Ishikawa (cell line): Measurements from ENCODE around the gene HIPK1.

Source experiments
- CEBPB ChIP-seq: IDR thresholded peaks from 2 replicates; pipeline ENCODE4 v1.6.1; 2012
- CREB1 ChIP-seq: IDR thresholded peaks from 2 replicates; pipeline ENCODE4 v1.6.1; 2012; ENCODE audit warnings: low read depth
- EGR1 ChIP-seq: IDR thresholded peaks from 2 replicates; pipeline ENCODE4 v1.6.1; 2012
- EP300 ChIP-seq: IDR thresholded peaks from 2 replicates; pipeline ENCODE4 v1.6.1; 2012; ENCODE audit warnings: borderline replicate concordance
- FOXM1 ChIP-seq: IDR thresholded peaks from 2 replicates; pipeline ENCODE4 v1.6.1; 2012; ENCODE audit warnings: low read depth, borderline replicate concordance
- NFIC ChIP-seq: IDR thresholded peaks from 2 replicates; pipeline ENCODE4 v1.6.1; 2012
- RAD21 ChIP-seq: IDR thresholded peaks from 2 replicates; pipeline ENCODE4 v1.6.1; 2012; ENCODE audit warnings: low read depth
- REST ChIP-seq: IDR thresholded peaks from 2 replicates; pipeline ENCODE4 v1.6.1; 2012; ENCODE audit warnings: low read depth, mild to moderate bottlenecking
- TAF1 ChIP-seq: IDR thresholded peaks from 2 replicates; pipeline ENCODE4 v1.6.1; 2012; ENCODE audit warnings: low read depth, mild to moderate bottlenecking
- TCF12 ChIP-seq: IDR thresholded peaks from 2 replicates; pipeline ENCODE4 v1.6.1; 2012; ENCODE audit warnings: low read depth
- TEAD4 ChIP-seq: IDR thresholded peaks from 2 replicates; pipeline ENCODE4 v1.6.1; 2012
- YY1 ChIP-seq: IDR thresholded peaks from 2 replicates; pipeline ENCODE4 v1.6.1; 2012; ENCODE audit warnings: low read depth
- ZBTB7A ChIP-seq: IDR thresholded peaks from 2 replicates; pipeline ENCODE4 v1.6.1; 2012; ENCODE audit warnings: low read depth
- TF ChIP-seq, protein P1 (sequence below): IDR thresholded peaks from 2 replicates; pipeline ENCODE4 v1.6.1; 2012
- TF ChIP-seq, protein P2 (sequence below): IDR thresholded peaks from 2 replicates; pipeline ENCODE4 v1.6.1; 2012

HIPK1 gene

DNA sequence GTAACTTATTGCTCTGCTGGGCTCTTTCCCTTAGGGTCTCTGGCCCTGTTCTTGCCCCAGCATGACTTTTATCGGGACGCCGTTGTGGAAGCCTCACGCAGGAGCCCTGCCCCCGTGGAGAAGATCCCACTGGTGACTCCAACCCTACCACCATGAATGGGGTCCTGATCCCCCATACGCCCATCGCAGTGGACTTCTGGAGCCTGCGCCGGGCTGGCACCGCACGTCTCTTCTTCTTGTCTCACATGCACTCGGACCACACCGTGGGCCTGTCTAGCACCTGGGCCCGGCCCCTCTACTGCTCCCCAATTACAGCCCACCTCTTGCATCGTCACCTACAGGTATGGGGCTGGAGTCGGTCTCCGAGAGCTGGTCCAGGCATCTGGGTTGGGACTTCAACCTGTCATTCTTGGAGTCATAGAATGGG, 23.7 kb upstream of the HIPK1 start:
- TF ChIP-seq, protein P1, sequence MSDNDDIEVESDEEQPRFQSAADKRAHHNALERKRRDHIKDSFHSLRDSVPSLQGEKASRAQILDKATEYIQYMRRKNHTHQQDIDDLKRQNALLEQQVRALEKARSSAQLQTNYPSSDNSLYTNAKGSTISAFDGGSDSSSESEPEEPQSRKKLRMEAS, result no peak
- TF ChIP-seq ZBTB7A, result peak; percentile 54; the same call in 1 of the 2 replicates

DNA sequence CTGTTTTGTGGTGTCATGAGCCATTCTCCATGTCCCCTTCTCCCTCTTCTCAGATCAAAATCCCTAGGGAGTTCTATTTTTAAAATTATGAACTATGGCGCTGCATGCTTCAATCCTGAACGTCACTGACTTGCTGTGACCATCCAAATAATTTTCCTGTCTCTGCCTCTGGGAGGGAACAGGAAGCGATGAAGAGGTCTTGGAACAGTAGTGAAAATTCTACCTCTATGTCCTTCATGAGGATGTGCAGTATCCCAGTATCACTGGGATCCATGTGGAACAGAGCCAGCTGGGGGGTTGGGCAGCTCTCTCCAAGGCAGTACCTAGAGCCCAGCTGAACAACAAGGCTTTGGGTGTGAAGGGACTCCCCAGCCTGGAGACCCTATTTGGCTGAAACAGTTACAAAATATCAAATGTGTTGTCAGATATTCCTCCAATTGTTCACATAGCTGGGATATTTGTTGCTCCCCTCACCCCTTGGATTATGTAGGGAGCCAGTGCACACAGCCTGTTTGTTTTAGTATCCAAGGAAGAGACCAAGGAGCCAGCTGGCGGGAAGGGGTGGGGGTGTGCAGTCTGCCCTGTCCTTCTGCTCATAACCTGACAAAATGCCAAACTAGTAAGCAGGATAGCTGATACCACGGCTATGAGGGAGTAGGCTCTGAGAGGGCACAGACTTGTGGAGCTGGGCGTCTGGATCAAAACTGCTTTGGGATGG, 16.4 kb upstream of the HIPK1 start:
- no peak for TF ChIP-seq EP300
- TF ChIP-seq FOXM1, result no peak
- no peak for TF ChIP-seq EGR1
- no peak for TF ChIP-seq RAD21
- no peak for TF ChIP-seq TAF1
- no peak for TF ChIP-seq TCF12

DNA sequence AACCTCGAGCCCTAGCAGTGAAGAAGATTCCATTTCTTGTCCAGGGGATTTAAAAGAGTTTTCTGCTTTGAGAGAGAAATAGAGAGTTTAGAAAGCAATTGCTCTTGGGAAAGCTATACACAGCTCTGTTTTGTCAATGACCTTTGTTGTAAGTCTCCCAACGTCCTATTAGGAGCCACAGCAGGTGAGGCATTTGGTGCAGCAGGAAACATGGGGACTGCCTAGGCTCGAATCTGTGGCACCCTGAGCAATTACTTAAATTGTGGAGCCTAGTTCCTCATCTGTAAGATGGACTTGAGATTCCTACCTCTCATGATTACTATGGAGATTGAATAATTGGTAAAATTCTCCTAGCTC, 15.8 kb upstream of the HIPK1 start:
- TF ChIP-seq RAD21 (no peak), EGR1 (no peak), REST (no peak), CREB1 (no peak), ZBTB7A (no peak), EP300 (no peak), CEBPB (no peak), FOXM1 (no peak), NFIC (no peak), YY1 (no peak), TEAD4 (no peak)
- TF ChIP-seq, protein P1, result no peak
- TF ChIP-seq, protein P2, sequence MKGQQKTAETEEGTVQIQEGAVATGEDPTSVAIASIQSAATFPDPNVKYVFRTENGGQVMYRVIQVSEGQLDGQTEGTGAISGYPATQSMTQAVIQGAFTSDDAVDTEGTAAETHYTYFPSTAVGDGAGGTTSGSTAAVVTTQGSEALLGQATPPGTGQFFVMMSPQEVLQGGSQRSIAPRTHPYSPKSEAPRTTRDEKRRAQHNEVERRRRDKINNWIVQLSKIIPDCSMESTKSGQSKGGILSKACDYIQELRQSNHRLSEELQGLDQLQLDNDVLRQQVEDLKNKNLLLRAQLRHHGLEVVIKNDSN, result no peak

DNA sequence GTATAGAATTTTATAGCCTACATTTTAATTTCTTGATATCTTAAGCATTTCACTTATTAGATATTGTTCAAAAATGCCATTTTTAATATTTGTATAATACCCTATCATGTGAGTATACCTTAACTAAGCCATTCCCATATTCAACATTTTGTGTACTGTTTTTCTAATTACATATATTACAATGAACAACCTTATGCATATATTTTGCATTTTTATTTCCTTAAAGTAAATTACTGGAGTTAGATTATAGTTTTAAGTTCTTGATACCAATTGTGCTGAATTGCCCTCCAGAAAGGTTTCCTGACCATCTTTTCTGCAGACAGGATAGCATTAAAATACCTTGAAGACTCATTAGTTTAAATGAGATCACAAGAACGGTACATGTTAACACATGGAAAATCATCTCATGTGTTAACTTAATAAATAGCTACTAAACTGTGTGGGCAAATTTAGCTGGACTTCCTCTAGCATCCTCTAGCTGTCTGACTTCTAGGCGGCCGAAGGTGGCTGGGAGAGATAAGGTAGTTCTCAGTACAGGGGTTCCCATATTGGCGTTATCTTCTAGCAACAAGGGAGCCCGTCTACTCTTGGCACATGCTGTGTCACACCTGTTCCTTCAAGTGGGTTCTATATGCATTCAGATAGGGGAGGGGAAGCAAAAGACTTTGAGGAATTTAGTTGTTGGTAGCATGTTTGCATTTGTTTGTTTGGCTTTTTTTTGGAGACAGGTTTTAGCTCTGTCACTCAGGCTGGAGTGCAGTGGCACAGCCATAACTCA, 15.0 kb upstream of the HIPK1 start:
- TF ChIP-seq FOXM1, result no peak

DNA sequence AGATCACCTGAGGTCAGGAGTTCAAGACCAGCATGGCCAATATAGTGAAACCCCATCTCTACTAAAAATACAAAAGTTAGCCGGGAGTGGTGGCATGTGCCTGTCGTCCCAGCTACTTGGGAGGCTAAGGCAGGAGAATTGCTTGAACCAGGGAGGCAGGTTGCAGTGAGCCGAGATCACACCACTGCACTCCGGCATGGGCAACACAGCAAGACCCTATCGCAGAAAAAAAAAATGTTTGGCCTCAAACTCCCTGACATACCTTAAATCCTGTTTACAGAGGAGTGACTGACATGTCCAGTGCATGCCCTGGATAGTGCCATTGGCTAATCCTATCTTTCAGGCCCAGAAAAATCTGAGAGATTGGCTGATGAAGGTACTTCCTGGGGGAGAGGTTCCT, 12.2 kb upstream of the HIPK1 start:
- TF ChIP-seq NFIC, result no peak
- TF ChIP-seq CEBPB, result no peak
- TF ChIP-seq TAF1, result no peak
- TF ChIP-seq ZBTB7A, result no peak
- TF ChIP-seq TCF12, result no peak
- TF ChIP-seq EGR1, result no peak
- TF ChIP-seq, protein P2, result no peak
- no peak for TF ChIP-seq YY1
- no peak for TF ChIP-seq RAD21
- no peak for TF ChIP-seq TEAD4
- no peak for TF ChIP-seq REST
- TF ChIP-seq, protein P1, result no peak
- TF ChIP-seq FOXM1, result no peak
- no peak for TF ChIP-seq CREB1
- no peak for TF ChIP-seq EP300

- no peak for TF ChIP-seq NFIC
- no peak for TF ChIP-seq TCF12
- no peak for TF ChIP-seq YY1
- no peak for TF ChIP-seq TAF1
- no peak for TF ChIP-seq RAD21
- TF ChIP-seq CREB1, result no peak
- no peak for TF ChIP-seq ZBTB7A
- TF ChIP-seq CEBPB, result no peak
- TF ChIP-seq, protein P2, result no peak
- TF ChIP-seq EGR1, result no peak
These were observed 11.6 kb upstream of the HIPK1 start for GRCh38 chr1:113917400-113918082.
